HepG2 (cell line): ENCODE measurements around the gene SPG7. TPM values are rescaled to one million over a fixed set of nuclear protein-coding genes. Genes with fewer than 3 reads are reported as not detected.

Experiments
- ATAC-seq: fragments of 200-7000 bp; cut with Tn5 transposase; 3 replicates; pipeline ENCODE4 v1.9.1; 2020; ENCODE audit warnings: mild to moderate bottlenecking, moderate library complexity
- BruUV-seq: library from RNA; stranded (reverse); fragments of 400-500 nt; replicated peaks from 2 replicates; lab custom pipeline; 2021; lab: Mats Ljungman, UMichigan
- CTCF ChIA-PET: fragments of 300-600 bp; formaldehyde crosslinking; extraction: SDS; loops from one replicate; lab custom pipeline; 2021; ENCODE audit warnings: low total read pairs, inconsistent platforms, low intra/inter-chr PET ratio; lab: Yijun Ruan, JAX
- POLR2A ChIA-PET: fragments of 350-600 bp; sonication (Branson Sonifier 250); formaldehyde crosslinking; loops from one replicate; lab custom pipeline; 2020; ENCODE audit warnings: antibody characterized with exemption, inconsistent platforms; lab: Yijun Ruan, JAX
- DNase-seq: peaks from one replicate; pipeline ENCODE4 v3.0.0-alpha.2; 2015; ENCODE audit warnings: low spot score
- FAIRE-seq: peaks from 3 replicates; lab custom pipeline; 2011; peaks lifted over from hg19 to GRCh38; lab: Jason Lieb, UNC
- H2AFZ ChIP-seq: one replicate; pipeline ENCODE4 v1.6.1; 2011; ENCODE audit warnings: low read length, inconsistent platforms
- H3K27ac ChIP-seq: fragments of 300-600 bp; 3 replicates; pipeline ENCODE4 v1.8.0; 2011; ENCODE audit warnings: mixed run types, mild to moderate bottlenecking, mixed read lengths, low read length, inconsistent platforms; ENCODE audit not compliant: insufficient read depth; ENCODE audit errors: extremely low read length
- H3K27me3 ChIP-seq, 2 experiments: fragments of 200-600 bp in 1 of 2; 2 replicates in 1 of 2; 3 replicates in 1 of 2; pipeline versions ENCODE4 v1.6.0 to v1.8.0; 2011; ENCODE audit warnings: low read length in 2 of 2, mild to moderate bottlenecking in 2 of 2, moderate library complexity in 2 of 2, inconsistent platforms in 1 of 2; ENCODE audit not compliant: insufficient read depth in 2 of 2, control insufficient read depth in 1 of 2
- H3K36me3 ChIP-seq, 2 experiments: fragments of 200-600 bp in 1 of 2; replicated peaks in 1 of 2; 2 replicates in 1 of 2; 3 replicates in 1 of 2; pipeline versions ENCODE4 v1.5.1 to v1.8.0; 2011; ENCODE audit warnings: low read length in 2 of 2, inconsistent platforms in 1 of 2; ENCODE audit not compliant: insufficient read depth in 2 of 2, control insufficient read depth in 1 of 2
- H3K4me1 ChIP-seq: 2 replicates; pipeline ENCODE4 v1.5.1; 2012; ENCODE audit warnings: low read length, inconsistent platforms; ENCODE audit not compliant: insufficient read depth
- H3K4me2 ChIP-seq: 2 replicates; pipeline ENCODE4 v1.6.0; 2011; ENCODE audit warnings: low read depth, low read length, inconsistent platforms
- H3K4me3 ChIP-seq, 3 experiments: fragments of 200-600 bp in 1 of 3; sonication (generic), shearing (Covaris generic) in 1 of 3; replicated peaks in 1 of 3; 2 replicates each; pipeline ENCODE4 v1.5.1; 2011 to 2016; ENCODE audit warnings: low read length in 3 of 3, inconsistent platforms in 2 of 3, low read depth in 2 of 3, mild to moderate bottlenecking in 2 of 3, control low read depth in 1 of 3, mixed read lengths in 1 of 3; ENCODE audit not compliant: insufficient read depth in 1 of 3
- H3K79me2 ChIP-seq: one replicate; pipeline ENCODE4 v1.6.1; 2011; ENCODE audit warnings: low read length, inconsistent platforms; ENCODE audit not compliant: insufficient read depth
- H3K9ac ChIP-seq: 2 replicates; pipeline ENCODE4 v1.6.0; 2011; ENCODE audit warnings: mild to moderate bottlenecking, low read depth, low read length, inconsistent platforms; ENCODE audit not compliant: insufficient read depth
- H3K9me3 ChIP-seq: 2 replicates; pipeline ENCODE4 v1.5.1; 2012; ENCODE audit warnings: mild to moderate bottlenecking, low read length
- H4K20me1 ChIP-seq: 2 replicates; pipeline ENCODE4 v1.6.0; 2011; ENCODE audit warnings: inconsistent platforms, mild to moderate bottlenecking, low read length, moderate library complexity; ENCODE audit not compliant: insufficient read depth
- CBX1 ChIP-seq: IDR thresholded peaks from one replicate; pipeline ENCODE4 v1.6.1; 2016; ENCODE audit warnings: antibody characterized with exemption, low read depth
- DR1 ChIP-seq: sonication (generic); formaldehyde crosslinking; IDR thresholded peaks from 2 replicates; pipeline ENCODE4 v1.8.0; 2021; ENCODE audit warnings: mild to moderate bottlenecking, missing genetic modification reagents, inconsistent platforms
- E2F5 ChIP-seq: sonication (generic); formaldehyde crosslinking; conservative IDR thresholded peaks from 2 replicates; pipeline ENCODE4 v1.4.0; 2020; ENCODE audit warnings: missing genetic modification reagents
- ELF3 ChIP-seq: IDR thresholded peaks from 2 replicates; pipeline ENCODE4 v1.6.1; 2016; ENCODE audit warnings: missing genetic modification reagents, missing compliant biosample characterization
- GFI1 ChIP-seq: sonication (generic); formaldehyde crosslinking; IDR thresholded peaks from 2 replicates; pipeline ENCODE4 v1.5.0; 2020; ENCODE audit warnings: missing genetic modification reagents, mild to moderate bottlenecking, borderline replicate concordance
- KMT2B ChIP-seq: IDR thresholded peaks from 2 replicates; pipeline ENCODE4 v1.6.1; 2016; ENCODE audit warnings: missing genetic modification reagents, missing compliant biosample characterization
- MAFF ChIP-seq: IDR thresholded peaks from 2 replicates; pipeline ENCODE4 v1.6.1; 2011; ENCODE audit warnings: low read depth, low read length, improper control_type of control experiment
- NAIF1 ChIP-seq: sonication (generic); formaldehyde crosslinking; IDR thresholded peaks from 2 replicates; pipeline ENCODE4 v1.5.0; 2020; ENCODE audit warnings: mild to moderate bottlenecking, missing genetic modification reagents, borderline replicate concordance
- NCOA2 ChIP-seq: sonication (generic); formaldehyde crosslinking; IDR thresholded peaks from 2 replicates; pipeline ENCODE4 v1.8.0; 2022; ENCODE audit warnings: inconsistent platforms
- REXO4 ChIP-seq: sonication (generic); formaldehyde crosslinking; IDR thresholded peaks from 2 replicates; pipeline ENCODE4 v1.8.0; 2022; ENCODE audit warnings: missing genetic modification reagents, mild to moderate bottlenecking, borderline replicate concordance
- RXRB ChIP-seq: IDR thresholded peaks from 2 replicates; pipeline ENCODE4 v1.6.1; 2016; ENCODE audit warnings: borderline replicate concordance, missing genetic modification reagents, missing compliant biosample characterization
- ZBTB3 ChIP-seq: sonication (generic); formaldehyde crosslinking; IDR thresholded peaks from 2 replicates; pipeline ENCODE4 v1.4.0; 2020; ENCODE audit warnings: low read depth, mild to moderate bottlenecking, moderate library complexity, missing genetic modification reagents, borderline replicate concordance
- ZC3H4 ChIP-seq: sonication (generic); formaldehyde crosslinking; IDR thresholded peaks from 2 replicates; pipeline ENCODE4 v1.4.0; 2020; ENCODE audit warnings: missing genetic modification reagents, borderline replicate concordance
- ZNF292 ChIP-seq: sonication (generic); formaldehyde crosslinking; IDR thresholded peaks from 2 replicates; pipeline ENCODE4 v1.8.1; 2022; ENCODE audit warnings: mild to moderate bottlenecking, low read depth, missing genetic modification reagents, borderline replicate concordance
- ZNF326 ChIP-seq: sonication (generic); formaldehyde crosslinking; IDR thresholded peaks from 2 replicates; pipeline ENCODE4 v1.4.0; 2020; ENCODE audit warnings: missing genetic modification reagents, borderline replicate concordance
- ZNF557 ChIP-seq: sonication (generic); formaldehyde crosslinking; IDR thresholded peaks from 2 replicates; pipeline ENCODE4 v1.4.0; 2020; ENCODE audit warnings: missing genetic modification reagents
- ZNF570 ChIP-seq: sonication (generic); formaldehyde crosslinking; IDR thresholded peaks from 2 replicates; pipeline ENCODE4 v1.4.0; 2020; ENCODE audit warnings: mild to moderate bottlenecking, missing genetic modification reagents, borderline replicate concordance
- ZNF773 ChIP-seq: sonication (generic); formaldehyde crosslinking; IDR thresholded peaks from 2 replicates; pipeline ENCODE4 v1.4.0; 2020; ENCODE audit warnings: missing genetic modification reagents, borderline replicate concordance
- ZNF792 ChIP-seq: IDR thresholded peaks from 2 replicates; pipeline ENCODE4 v1.6.1; 2016
- WGBS: methylation state at CpG from one replicate; pipeline ENCODE4 v1.1.6; 2017; ENCODE audit warnings: low lambda C conversion rate; 5-methylcytosine and 5-hydroxymethylcytosine counted together
- in situ Hi-C: cut with HindIII; loops from 2 replicates; pipeline ENCODE4 v1.10.0; 2017; ENCODE audit warnings: low pct_unique_long_range_greater_than_20kb; ENCODE audit not compliant: extremely low pct_ligation_motif_present
- intact Hi-C: fragments of 100-400 bp; cut with micrococcal nuclease; formaldehyde crosslinking; loops from one replicate; pipeline ENCODE4 v1.10.0; 2022; ENCODE audit not compliant: unreplicated experiment
- polyA plus RNA-seq, 8 experiments: library from polyadenylated mRNA; depleted of rRNA in 3 of 8; stranded (reverse) in 7 of 8; unstranded in 1 of 8; fragments of >200 nt; fragmentation: Illumina TruSeq in 4 of 8; extraction: Trizol in 4 of 8; gene quantifications; 2 replicates each; pipeline versions ENCODE4 v1.2.1 to v1.2.3, GENCODE V29; 2011 to 2016; ENCODE audit warnings: low read depth in 4 of 8, missing spikeins in 1 of 8, mixed read lengths in 1 of 8; ENCODE audit not compliant: insufficient read depth in 1 of 8
- total RNA-seq, 5 experiments: library from RNA; depleted of rRNA; stranded (reverse); fragments of >200 nt; fragmentation: Illumina TruSeq; extraction: Trizol; gene quantifications; 2 replicates each; pipeline ENCODE4 v1.2.3, GENCODE V29; 2016; ENCODE audit warnings: low read depth in 1 of 5

SPG7 gene
- total and polyA plus RNA-seq, 2 of the 13 experiments (the other 11 are each of a cell fraction or from before 2014, with no cell fraction given): 66.0 to 136 TPM

DNA sequence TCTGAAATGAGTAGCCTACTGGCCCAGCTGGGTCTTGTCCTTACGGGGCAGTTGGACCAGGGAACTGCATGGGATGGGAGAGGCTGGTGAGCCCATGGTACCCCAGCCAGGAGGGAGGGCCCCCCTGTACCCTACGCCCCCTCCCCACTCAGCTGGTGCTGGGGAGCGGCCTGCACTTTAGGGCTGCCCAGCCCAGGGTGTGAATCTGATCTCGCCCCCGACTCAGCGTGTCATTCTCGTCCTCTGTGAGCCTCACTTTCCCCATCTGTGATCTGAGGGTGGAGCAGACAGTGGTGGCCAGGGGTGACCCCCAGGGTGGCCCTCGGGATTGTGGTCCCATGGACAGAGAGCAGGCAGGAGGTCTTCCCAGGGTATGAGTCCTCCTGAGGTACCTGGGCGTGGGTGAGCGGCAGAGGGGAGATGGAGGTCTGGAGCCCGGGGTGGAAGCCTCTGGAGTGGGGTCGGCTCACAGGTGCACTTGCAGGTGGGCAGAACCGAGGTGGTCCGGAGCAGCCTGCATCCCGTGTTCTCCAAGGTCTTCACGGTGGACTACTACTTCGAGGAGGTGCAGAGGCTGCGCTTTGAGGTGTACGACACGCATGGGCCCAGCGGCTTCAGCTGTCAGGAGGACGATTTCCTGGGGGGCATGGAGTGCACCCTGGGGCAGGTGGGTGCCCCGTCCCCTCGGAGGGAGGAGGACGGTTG is 69.0 kb downstream of the SPG7 start:
- CTCF ChIA-PET: no interaction called here
- no peak overlapping the region for H2AFZ ChIP-seq
- no TSS peak for BruUV-seq
- no peak overlapping the region for H3K27ac ChIP-seq
- DNase-seq: no peak
- TF ChIP-seq ZNF570 (CRISPR knock-in tag) (no peak), NCOA2 (CRISPR knock-in tag) (no peak), CBX1 (no peak), GFI1 (CRISPR knock-in tag) (no peak), ZNF792 (no peak), DR1 (CRISPR knock-in tag) (no peak), ZNF292 (no peak), ZBTB3 (CRISPR knock-in tag) (no peak), RXRB (CRISPR knock-in tag) (no peak), MAFF (no peak), KMT2B (CRISPR knock-in tag) (no peak), ZNF773 (CRISPR knock-in tag) (no peak), REXO4 (CRISPR knock-in tag) (no peak), ZC3H4 (CRISPR knock-in tag) (no peak), ZNF557 (CRISPR knock-in tag) (no peak), ELF3 (CRISPR knock-in tag) (no peak), E2F5 (CRISPR knock-in tag) (no peak), ZNF326 (CRISPR knock-in tag) (no peak), NAIF1 (CRISPR knock-in tag) (no peak)
- H3K79me2 ChIP-seq: no peaks in the 10 kb centered on the region
- peaks cover 30% of the 10 kb centered on the region for H3K4me1 ChIP-seq
- no peaks in the 10 kb centered on the region for H3K36me3 ChIP-seq
- H4K20me1 ChIP-seq: no peaks in the 10 kb centered on the region
- POLR2A ChIA-PET: interaction anchor here (1.3 kb wide), 1 partner anchor 12 kb away, joined by 4 read pairs; no protein-coding TSS in a partner anchor
- peaks cover 0 to 5% of the 10 kb centered on the region in 2 experiments; a peak in 1 of 5 replicates for H3K27me3 ChIP-seq
- no peak for ATAC-seq
- no peaks in the 10 kb centered on the region for H3K9me3 ChIP-seq
- no peak overlapping the region for H3K4me3 ChIP-seq
- H3K4me2 ChIP-seq: no peak overlapping the region
- in situ Hi-C loops (no loop called here), intact Hi-C loops (no loop called here)
- 67% methylated on average over 19 of the region's 25 CpGs for WGBS
- no peak for FAIRE-seq
- no peak overlapping the region for H3K9ac ChIP-seq
